Heart left ventricle (tissue), 13 donors: ENCODE measurements around the gene PGM1.

ENCODE experiments used
- POLR2A ChIP-seq, 2 donors: fragments of 450-650 bp; IDR thresholded peaks; one replicate each; pipeline ENCODE4 v1.6.1; 2017; ENCODE audit warnings: antibody characterized with exemption in 2 of 2, mild to moderate bottlenecking in 2 of 2, moderate library complexity in 2 of 2
- TF ChIP-seq, protein P1 (sequence below), 12 donors: fragments of 200-600 bp; sonication (generic) in 4 of 12; IDR thresholded peaks; one replicate each; pipeline versions ENCODE4 v1.5.0 to v1.8.0; 2018 to 2022; ENCODE audit warnings: antibody characterized with exemption in 12 of 12, mild to moderate bottlenecking in 5 of 12
- donor health status: ischemic (EF 13 %, LVEDD 7.1; RV severe dilation, severe dysfunction).
- donor health status: DM: no; HTN: yes; CAD: no.
- donor health status: DM: no; HTN: no; CAD: no.
- donor health status: ischemic (EF 25% LVEDD 6.9; RV normal size, moderate dysfunction).
- donor health status: ischemic (EF 25% LVEDD 5.7; RV mildly dilated, moderate dysfunction).
- donor health status: ischemic (EF 35%, LVEDD 5.7; RV mildly dilated, moderate dysfunction).
- donor health status: nonischemic (EF 11% LVEDD 7.7; RV severe dilation, severe dysfunction).
- donor health status: DM: yes; HTN: yes; CAD: no.
- donor health status: PGD.
- donor health status: ischemic (EF 29% LVEDD 5.4; RV normal size, mild dysfunction).
- donor health status: nonischemic (EF 23%, LVEDD 6.1; RV moderate dilation, normal function).

DNA sequence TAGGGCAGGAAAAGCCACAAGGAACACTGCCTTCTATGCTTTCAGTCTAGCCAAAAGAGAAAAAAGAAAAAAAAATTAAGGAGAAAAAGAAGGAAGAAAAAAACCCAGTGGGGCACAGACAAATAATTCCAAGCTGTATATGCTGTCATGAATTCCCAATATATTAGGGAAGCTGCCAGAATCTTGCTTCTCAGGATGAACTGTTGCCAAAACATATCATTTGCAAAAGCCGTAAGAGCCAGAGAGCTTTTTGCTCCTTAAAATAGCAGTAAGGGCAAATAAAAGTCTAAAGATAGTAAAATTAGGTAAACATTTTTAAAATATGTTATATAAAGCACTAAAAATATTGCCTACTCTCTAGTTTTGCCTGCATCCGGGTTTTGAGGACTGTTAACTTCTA, 52.1 kb downstream of the PGM1 start:
- TF ChIP-seq, protein P1, sequence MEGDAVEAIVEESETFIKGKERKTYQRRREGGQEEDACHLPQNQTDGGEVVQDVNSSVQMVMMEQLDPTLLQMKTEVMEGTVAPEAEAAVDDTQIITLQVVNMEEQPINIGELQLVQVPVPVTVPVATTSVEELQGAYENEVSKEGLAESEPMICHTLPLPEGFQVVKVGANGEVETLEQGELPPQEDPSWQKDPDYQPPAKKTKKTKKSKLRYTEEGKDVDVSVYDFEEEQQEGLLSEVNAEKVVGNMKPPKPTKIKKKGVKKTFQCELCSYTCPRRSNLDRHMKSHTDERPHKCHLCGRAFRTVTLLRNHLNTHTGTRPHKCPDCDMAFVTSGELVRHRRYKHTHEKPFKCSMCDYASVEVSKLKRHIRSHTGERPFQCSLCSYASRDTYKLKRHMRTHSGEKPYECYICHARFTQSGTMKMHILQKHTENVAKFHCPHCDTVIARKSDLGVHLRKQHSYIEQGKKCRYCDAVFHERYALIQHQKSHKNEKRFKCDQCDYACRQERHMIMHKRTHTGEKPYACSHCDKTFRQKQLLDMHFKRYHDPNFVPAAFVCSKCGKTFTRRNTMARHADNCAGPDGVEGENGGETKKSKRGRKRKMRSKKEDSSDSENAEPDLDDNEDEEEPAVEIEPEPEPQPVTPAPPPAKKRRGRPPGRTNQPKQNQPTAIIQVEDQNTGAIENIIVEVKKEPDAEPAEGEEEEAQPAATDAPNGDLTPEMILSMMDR (IDR thresholded peaks at IDR 0.05), result no peak
- no peak for TF ChIP-seq POLR2A (IDR thresholded peaks at IDR 0.05)
